Right lobe of liver (tissue), 4 donors: ENCODE measurements around the gene PGAP6.

Experiments
- POLR2A ChIP-seq: fragments of 450-650 bp; IDR thresholded peaks from one replicate; pipeline ENCODE4 v1.6.1; 2017; ENCODE audit warnings: antibody characterized with exemption, mild to moderate bottlenecking
- TF ChIP-seq, protein P1 (sequence below), 4 donors: fragments of 200-600 bp in 3 of 4; fragments of 450-650 bp in 1 of 4; IDR thresholded peaks; one replicate each; pipeline versions ENCODE4 v1.5.1 to v1.8.0; 2016 to 2022; ENCODE audit warnings: antibody characterized with exemption in 4 of 4, mild to moderate bottlenecking in 2 of 4
- donor health status: DM: no; HTN: no; CAD: no.
- donor health status: DM: no; HTN: no; CAD: no.
- donor health status: DM: no; HTN: yes; CAD: no.

DNA sequence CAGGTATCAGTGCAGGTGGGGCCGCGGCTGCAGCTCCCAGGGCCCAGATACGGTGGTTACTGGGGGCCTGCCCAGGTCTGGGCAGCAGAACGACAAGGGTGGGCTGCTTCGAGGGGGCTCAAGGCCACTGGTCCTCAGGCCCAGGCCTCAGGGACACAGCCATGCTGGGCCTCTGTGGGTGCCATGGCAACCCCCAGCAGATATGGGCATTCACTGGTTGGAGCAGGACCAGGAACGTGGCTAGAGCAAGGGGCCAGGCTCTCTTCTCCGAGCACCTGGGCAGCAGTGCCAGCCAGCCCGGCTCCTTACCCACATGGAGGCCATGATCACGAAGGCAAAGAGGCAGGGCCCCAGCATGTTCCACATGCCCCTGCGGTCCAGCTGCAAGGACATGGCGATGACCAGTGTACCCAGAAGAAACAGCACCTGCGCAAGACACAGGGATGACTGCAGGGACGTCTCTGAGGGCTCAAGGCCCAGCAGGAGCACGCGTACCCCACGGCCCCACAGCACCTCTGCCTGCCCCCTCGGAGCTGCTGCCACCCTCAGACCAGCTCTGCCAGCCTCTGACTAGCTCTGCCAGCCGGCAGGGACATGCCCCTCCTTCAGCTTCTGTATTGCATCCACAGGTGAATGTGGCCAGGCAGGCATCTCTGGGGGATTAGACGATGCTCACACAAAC is 9.3 kb downstream of the PGAP6 start:
- TF ChIP-seq POLR2A: no peak
- TF ChIP-seq, protein P1, sequence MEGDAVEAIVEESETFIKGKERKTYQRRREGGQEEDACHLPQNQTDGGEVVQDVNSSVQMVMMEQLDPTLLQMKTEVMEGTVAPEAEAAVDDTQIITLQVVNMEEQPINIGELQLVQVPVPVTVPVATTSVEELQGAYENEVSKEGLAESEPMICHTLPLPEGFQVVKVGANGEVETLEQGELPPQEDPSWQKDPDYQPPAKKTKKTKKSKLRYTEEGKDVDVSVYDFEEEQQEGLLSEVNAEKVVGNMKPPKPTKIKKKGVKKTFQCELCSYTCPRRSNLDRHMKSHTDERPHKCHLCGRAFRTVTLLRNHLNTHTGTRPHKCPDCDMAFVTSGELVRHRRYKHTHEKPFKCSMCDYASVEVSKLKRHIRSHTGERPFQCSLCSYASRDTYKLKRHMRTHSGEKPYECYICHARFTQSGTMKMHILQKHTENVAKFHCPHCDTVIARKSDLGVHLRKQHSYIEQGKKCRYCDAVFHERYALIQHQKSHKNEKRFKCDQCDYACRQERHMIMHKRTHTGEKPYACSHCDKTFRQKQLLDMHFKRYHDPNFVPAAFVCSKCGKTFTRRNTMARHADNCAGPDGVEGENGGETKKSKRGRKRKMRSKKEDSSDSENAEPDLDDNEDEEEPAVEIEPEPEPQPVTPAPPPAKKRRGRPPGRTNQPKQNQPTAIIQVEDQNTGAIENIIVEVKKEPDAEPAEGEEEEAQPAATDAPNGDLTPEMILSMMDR (IDR thresholded peaks at IDR 0.05): no peak
